T-helper 9 cell (primary cell): Measurements from ENCODE around the gene C1orf232.

Experiments
- DNase-seq: peaks from one replicate; pipeline ENCODE4 v3.0.0-alpha.2; 2020

Gene C1orf232

DNA sequence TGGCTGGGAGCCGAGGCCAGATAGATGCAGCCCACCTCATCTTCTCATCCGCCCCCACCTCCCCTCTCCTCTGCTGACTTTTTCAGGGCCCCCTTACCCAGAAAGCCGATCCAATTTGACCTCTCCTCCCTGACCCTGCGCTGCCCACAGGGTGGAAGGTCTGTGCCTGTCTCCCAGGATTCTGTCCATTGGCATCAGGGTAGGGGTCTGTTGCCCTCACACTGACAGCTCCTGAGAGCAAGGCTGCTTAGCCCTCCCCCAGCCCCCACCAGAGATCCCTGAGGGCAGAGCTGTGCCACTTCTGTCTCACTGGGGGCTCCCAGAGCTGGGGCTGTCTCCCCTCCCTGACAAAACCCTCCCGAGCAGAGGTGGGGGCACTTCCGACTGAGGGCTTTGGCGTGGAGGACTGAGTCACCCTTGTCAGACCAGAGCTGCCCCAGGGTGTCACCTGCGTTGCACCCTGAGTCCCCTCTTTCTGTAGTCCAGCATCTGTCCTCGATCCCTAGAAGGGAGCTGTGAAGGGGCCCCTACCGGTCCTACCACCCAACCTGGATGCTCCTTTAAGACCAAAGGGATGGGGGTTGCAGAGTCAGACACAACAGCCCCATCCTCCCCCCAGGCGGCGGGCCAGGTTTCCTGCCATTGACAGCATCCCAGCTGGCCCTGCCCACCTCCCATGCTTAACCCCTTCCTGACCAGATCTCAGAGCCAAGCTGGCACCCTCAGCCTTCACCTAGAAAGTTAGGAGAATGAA lies 12.3 kb downstream of the C1orf232 start:
- no peak for DNase-seq

DNA sequence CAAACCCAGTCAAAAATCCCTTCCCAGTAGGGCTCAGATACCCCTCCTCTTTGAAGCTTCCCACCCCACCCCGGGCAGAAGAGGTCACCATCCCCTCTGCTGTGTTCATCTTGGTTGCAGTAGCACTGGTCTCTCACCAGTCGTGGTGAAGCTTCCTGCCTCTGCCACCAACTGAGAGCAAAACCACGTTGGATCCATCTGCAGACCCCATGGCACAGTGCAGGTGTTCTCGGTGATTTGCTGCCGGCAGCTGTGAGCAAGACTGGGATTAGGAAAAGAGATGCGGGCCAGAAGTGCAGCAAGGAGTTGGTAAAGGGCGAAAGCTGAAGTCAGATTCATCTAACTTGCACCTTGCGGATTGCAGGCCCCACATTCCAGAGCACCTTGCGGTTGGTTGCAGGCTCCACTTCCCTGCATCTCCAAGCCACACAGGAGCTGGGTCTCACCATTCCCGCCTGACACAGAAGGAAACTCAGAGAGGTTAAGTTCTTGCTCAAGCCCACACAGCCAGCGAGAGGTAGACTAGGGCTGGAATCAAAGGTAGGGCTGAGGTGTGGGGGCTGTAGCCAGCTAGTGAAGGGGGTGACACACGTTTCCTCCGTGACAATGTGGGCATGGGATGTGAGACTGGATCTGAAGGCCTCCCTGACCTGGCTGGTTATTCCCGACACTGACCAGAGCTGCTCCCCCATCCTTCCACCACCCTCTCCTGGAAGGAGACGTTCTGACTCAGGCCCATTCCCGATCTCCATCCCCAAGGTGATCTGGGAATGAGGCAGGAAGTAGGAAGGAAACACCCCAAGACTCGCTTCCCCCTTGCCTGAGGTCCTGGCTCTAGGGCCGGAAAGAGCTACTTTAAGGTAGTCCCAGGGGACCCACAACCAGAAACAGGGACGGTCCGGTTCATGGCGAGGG lies 13.1 kb downstream of the C1orf232 start:
- no peak for DNase-seq

DNA sequence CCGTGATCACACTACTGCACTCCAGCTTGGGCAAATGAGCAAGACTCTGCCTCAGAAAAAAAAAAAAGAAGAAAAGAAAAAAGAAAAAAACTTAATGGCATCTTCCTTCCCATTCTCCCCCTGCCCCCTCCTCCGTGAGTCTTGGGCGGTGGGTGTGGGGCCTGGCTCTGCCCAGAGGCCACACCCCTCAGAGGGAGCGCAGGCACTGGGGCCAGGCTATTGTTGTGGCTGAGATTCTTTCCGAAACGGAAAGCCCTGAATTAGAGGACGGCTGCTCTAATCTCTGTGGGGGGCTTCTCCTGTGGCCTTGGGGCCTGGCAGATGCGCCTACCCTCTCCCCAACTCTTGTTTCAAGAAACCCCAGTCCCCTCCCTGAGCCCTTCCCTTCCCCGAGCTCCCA lies 14.0 kb downstream of the C1orf232 start:
- no peak for DNase-seq

DNA sequence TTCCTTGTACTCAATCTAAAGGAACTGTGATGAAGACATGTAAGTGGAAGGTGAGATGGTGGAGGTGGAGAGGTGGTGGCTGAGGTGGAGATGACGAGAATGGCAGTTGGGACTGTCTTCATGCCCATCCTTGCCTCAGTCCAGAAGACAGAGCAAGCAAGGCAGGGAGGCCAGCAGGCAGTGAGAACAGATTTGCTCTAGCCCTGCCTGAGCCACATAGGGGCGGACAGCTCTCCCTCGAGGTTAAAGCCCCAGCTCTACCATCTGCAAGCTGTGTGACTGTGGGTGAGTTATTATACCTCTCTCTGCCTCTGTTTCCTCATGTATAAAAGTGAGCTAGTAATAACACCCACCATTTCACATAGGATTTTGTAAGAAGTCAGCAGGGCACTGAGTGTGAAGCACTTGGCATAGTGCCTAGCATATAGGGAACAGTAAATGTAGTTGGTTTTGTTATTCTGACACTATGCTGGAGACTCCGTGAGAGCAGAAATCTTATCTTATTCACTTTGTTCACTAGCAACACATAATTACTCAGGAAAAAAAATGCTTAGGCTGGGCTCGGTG lies 14.7 kb downstream of the C1orf232 start:
- DNase-seq: no peak

DNA sequence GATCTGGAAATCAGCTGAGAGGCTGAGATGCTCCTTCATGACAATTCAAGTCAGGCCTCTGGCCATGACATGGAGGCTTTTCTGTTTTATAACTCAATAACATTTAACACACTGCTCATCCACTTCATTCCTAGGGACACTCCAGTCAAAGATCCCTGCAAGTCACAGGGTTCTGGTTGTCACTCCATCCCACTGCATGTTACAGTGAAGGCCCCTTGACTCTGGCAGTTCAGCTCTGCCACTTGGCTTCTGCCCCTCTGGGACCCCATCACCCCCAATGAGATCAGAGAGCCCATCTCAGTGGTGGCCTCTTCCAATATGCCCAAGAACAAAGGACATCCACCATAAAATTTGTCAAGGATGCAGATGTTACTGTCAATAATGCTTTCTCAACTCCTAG lies 19.9 kb downstream of the C1orf232 start:
- DNase-seq: no peak

DNA sequence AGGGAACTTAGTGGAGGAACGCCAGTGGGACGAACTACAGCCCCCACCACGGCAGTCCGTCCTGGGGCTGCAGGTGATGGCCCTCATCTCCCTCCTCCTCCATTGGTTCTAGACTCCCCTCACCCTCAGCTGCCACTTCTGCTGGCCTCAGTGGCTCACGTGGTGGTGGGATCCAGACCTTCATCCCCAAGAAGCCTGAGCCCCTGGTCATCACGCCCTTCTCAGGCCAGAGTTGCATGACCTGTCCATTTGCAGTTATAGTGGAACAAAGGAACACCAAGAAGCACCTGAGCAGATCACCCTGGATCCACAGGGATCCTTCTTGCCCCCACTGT lies 22.8 kb downstream of the C1orf232 start:
- DNase-seq: no peak

DNA sequence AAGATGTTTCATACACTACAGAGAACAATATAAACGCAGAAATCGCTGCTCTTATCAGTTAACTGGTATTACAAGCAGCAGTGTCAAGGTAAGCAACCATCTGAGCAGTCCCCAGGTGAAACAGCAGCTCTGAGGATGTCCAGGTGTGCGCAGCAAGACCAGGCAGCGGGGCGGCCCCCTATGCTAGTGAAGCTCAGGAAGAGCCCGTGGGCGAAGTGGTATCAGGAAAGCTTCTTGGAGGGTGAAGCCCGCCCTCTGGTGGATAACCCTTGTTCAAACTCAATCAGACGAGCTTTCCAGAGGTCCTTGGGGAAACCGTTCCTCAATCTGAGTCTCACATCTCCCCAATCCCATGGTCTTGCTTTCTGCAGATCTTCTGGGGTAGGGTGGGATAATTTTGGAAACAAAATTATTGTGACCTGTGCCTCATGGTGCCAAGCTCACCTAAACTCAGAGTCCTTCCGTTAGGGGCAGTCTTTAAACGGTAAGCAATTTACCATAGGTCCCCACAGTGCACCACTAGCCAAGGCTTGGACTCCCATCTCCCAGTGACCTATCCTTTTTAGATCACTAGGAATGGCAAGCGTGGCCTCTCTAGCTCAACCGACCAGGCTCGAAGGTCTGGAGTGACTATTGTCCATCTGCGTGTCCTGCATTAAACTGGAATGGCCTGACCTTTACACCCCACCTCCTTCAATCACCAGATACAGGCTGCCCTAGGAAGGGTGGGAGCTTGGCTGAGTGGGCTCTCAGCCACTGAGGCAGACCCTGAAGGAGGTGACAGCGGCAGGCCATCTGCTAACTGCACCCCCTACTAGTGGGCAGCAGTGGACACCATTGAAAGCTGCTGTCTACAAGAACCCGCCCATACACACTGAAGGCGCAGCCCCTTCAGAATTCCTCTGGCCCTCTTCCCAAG lies 23.5 kb downstream of the C1orf232 start:
- DNase-seq: peak; percentile 71

DNA sequence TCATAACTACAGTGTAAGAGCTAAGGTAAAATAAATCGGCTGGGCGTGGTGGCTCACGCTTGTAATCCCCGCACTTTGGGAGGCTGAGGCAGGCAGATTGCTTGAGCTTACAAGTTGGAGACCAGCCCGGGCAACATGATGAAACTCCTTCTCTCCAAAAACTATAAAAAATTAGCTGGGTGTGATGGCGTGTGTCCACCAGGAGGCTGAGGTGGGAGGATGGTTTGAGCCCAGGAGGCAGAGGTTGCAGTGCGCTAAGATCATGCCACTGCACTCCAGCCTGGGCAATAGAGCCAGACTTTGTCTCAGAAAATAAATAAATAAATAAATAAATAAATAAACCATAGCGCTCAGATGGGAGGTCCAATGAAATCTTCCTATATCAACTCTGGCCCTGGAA lies 26.6 kb downstream of the C1orf232 start:
- DNase-seq: no peak

DNA sequence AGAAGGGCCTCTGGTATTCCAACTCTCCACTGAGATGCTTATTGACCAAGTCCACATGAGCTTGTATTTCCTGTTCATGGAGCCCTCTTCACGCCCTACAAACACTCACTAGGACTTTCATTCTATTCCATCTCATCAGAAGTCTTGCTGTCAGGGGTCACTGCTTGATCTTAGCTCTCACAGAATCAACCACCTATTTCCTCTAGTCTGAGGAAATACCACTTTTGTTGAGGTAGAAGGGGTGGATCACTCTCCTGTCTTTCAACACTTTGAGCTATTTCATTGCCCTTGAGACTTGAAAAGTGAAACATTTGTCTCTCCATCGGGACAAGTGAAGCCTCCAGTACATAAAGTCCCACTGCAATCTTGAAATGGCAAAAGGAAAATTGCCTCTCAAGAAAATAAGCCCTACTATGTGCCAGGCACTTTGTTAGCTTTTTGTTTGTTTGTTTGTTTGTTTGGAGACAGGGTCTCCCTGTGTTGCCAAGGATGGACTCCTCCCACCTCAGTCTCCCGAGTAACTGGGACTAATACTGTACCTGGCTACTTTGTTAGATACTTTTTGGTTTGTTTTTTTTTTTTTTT lies 29.7 kb downstream of the C1orf232 start:
- no peak for DNase-seq

DNA sequence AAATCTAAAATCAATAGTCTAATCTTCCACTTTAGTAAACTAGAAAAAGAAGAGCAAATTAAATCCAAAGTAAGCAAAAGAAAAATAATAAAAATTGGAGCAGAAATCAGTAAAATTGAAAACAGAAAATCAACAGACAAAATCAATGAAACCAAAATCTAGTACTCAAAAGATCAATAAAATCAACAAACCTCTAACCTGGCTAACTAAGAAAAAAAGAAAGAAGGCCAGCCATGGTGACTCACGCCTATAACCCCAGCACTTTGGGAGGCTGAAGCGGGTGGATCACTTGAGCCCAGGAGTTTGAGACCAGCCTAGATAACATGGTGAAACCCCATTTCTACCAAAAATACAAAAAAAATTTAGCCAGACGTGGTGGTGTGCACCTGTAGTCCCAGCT lies 34.3 kb downstream of the C1orf232 start:
- no peak for DNase-seq

DNA sequence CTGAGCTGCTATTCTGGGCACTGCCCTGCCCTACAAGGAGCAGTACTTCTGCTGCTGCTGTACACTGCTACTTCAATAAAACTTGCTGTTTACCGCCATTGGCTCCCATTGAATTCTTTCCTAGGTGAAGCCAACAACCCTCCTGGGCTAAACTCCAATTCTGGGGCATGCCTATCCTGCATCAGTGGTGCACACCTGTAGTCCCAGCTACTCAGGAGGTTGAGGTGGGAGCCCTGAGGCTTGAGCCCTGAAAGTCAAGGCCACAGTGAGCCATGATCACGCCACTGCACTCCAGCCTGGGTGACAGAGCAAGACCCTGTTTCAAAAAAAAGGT lies 36.0 kb downstream of the C1orf232 start:
- DNase-seq: no peak

DNA sequence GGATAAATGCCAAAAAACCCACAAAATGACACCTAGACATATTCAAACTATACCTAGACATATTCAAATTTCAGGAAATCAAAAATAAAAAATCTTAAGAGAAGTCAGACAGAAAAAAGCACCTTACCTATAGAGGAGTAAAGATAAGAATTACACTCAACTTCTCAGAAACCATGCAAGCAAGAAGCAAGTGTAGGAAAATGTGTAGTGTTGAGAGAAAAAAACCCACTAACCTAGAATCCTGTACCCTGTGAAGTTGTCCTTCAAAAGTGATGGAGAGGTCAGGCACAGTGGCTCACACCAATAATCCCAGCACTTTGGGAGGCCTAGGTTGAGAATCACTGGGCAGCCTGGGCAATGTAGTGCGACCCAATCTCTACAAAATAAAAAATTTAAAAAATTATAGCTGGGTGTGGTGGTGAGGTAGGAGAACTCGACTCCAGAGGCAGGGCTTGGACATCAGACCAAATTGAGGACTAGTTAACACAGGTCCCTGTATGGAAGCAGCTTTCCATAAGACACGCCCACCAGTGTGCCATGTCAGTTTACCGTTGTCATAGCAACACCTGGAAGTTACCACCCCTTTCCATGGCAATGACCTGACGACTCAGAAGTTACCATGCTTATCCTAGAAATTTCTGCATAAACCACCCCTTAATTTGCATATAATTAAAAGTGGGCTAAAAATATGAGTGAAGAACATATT lies 36.5 kb downstream of the C1orf232 start:
- no peak for DNase-seq

DNA sequence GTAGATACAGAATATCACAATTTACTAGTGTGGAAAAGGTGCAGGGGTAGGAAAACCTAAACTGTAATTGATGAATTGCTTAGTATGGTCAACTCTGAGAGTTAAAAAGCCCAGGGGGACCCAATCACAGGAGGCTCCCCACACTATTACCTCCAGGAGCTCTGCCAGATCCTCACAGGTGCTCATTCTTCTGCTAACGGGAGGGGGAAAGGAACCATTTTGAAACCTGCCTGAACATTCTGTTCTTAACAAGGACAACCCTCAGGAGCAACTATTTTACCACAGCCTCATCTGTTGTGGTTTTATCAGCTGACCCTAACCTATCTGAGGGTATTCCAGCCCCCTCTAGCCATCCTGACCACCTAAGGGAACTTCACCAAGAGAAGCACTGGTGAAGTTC lies 38.1 kb downstream of the C1orf232 start:
- no peak for DNase-seq

DNA sequence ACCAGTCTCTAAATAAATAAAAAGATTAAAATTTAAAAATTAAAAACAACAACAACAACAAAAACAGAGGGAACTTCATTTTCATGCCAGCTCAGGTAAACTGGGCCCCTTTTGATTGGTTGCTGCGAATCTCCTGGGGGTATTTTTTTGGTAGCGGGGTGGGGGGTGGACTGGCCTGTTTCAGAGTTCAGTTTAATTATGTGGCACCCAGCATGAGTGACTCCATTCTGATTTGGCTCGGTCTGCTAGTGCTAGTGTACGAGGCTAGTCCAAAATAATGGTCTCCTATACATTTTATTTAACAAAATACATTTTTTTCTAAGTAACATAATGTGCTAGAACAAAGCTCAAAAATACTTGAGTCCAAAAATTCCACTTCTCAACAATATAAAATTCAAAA lies 39.0 kb downstream of the C1orf232 start:
- no peak for DNase-seq

DNA sequence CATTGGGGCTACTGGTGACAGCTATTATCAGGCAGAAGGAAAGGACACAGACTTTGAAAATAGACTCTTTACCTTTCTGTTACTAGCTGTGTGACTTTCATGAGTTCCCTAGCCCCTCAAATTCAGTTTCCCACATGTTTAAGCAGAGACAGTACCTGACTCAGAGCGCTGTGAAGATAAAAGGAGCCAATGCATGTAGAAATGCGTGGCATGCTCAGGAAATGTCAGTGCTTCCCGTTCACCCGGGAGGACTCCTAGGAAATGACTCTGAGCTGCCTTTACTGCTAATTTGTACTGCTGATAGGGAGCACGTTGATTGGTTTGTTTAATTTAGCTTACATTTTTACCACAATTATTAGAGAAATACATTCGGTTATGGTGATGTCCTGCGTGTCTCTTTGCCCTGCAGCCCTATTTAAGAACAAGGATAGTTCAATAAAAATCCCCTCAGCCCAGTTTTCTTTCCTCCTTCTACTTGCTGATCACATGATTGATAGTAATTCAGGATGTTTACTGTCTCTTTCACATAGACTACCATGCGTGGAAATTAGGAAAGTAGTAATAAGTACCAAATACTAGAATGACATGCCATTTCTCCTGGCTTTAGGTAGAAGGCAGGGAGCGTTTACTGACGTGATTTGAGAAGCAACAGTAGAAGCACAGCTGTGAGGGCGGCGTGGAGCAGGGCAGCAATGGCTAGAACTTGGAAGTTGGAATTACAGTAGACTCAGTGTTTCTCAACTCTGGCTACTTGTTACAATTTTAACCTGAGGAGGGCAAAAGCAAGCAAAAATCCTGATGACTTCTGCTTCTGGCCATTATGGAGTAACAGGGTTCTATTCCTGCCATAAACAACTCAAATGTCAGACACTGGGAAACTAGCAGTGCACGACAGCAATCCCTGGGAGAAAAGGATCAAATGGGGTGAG lies 41.3 kb downstream of the C1orf232 start:
- no peak for DNase-seq

DNA sequence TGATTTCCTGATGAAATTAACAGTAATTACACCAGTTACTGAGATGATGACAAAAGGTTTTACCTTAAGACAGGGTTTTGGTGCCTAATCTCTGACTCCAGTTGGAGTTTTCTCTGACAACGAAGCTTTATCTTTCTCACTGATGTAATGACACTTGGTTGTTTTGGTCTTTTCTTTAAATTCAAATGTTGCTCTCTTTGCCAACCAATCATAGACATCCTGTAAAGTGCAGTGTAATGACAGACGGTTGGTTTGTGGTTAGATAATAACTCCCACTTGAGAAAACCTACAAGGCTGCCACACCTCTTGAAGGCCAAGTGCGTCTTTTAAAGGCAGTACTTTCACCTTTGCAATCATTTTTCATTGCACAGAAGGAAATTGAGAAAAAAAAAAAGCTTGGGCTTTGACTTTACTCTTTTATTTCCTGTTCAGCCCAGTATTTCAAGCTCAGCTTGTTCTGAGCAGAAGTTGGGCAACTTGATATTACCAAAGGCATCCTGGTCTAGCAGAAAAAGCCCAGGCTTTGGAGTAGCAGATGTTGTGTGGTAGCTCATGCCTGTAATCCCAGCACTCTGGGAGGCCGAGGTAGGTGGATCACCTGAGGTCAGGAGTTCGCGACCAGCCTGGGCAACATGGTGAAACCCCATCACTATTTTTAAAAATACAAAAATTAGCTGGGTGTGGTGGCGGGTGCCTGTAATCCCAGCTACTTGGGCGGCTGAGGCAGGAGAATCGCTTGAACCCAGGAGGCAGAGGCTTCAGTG lies 42.3 kb downstream of the C1orf232 start:
- peak; percentile 22 for DNase-seq

DNA sequence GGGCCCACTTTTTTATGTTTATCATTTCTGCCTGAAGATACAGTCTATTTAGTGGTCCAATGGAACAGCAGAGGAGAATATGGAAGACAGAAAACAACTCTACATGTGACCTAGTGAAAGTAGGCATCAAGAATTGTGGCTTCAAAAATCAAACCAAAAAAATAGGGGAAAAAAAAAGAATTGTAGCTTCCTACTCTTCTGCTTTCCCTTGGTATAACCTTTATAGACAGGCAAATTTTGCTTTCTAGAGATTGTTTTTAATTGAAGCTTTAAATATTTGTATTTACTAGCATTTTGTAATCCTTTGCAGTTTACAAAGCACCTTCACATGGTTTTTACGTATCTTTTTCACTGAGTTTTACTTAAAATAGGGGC lies 42.8 kb downstream of the C1orf232 start:
- DNase-seq: no peak

DNA sequence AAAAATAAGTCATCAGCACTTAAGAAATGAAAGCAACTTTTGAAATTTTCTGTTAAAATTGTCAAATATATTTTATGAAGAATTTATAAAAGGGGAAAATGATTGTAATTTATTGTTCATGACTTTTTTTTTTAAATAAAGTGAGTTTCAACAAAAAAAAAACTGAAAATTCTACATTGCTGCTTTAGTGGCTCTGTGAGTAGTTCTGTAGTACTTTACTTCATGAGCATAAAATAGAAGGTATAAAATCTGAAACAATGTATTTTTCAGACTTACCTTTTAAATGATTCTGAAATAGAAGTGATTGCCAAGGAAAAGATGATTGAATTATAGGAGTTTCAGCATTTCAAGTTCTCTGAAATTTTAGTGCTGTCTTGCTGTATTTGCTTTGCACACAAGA lies 43.4 kb downstream of the C1orf232 start:
- DNase-seq: no peak

DNA sequence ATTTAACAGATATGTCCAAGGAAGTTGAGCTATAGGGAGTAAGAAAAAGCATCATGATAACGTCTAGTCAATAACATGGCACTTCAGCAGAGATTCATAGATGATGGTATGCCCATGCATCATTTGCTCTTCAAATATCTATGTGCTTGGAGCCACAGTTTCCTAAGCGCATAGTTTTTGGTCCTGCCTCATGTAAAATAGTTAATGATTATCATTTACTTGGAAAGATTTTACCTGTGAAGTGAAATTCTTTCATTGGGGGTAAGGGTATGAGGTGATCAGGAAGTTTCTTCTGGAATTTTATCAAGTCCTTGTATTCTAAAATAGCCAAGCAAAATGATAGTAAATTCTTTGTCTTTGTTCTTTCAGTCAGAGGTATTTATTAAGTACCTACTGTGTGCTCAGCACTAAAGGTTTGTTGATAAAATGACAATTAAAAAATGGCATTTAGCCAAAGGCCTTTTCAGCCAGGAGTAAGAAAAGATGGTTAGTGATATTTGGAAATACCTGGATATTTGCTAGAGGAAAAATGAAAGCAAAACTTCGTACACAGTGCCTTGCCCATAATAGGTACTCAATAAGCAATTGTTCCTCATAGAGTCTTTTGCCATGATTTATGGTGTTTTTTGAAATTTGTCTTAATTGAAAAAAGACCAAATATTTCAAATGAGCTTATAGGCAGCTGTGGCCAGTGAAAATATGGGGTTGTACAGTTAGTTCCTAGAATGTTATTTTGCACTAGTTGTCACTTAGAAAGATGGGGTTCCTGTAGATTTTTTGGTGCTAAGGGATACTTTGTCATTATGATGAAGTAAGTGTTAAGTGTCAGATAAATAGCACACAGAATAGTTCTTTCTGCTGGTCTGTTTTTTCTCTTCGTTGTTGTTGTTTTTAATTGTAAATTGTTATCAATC lies 44.1 kb downstream of the C1orf232 start:
- DNase-seq: no peak
